GM21360 (cell line): ENCODE measurements around the gene ST14.
A peak's percentile ranks its signal among the peaks of the same experiment; 100 is the strongest.
"Not testable (repeated sequence)": the region's sequence is repeated elsewhere in the genome, so short reads cannot be mapped to it uniquely, and the experiment has no call there.

Experiments used
- ATAC-seq: cut with Tn5 transposase; IDR thresholded peaks from one replicate; pipeline ENCODE4 v1.9.1; 2021; ENCODE audit warnings: mild to moderate bottlenecking, moderate library complexity; ENCODE audit not compliant: unreplicated experiment

Gene ST14

GRCh38 chr11:130162733-130163132 is 3.2 kb downstream of the ST14 start:
- ATAC-seq = no peak

- no peak for ATAC-seq
Measured at GRCh38 chr11:130163346-130164220, 4.0 kb downstream of the ST14 start.

GRCh38 chr11:130164221-130164570 is 4.6 kb downstream of the ST14 start:
- no peak for ATAC-seq

- no peak for ATAC-seq
Measured at GRCh38 chr11:130165601-130166456, 6.2 kb downstream of the ST14 start.

GRCh38 chr11:130166457-130166784 is 6.8 kb downstream of the ST14 start:
- peak; percentile 90 for ATAC-seq

GRCh38 chr11:130167146-130167545 is 7.6 kb downstream of the ST14 start:
- no peak for ATAC-seq

GRCh38 chr11:130168105-130168504 is 8.5 kb downstream of the ST14 start:
- no peak for ATAC-seq

- no peak for ATAC-seq
Measured at GRCh38 chr11:130170345-130170744, 10.8 kb downstream of the ST14 start.

- ATAC-seq = no peak
Measured at GRCh38 chr11:130171534-130171933, 12.0 kb downstream of the ST14 start.

GRCh38 chr11:130172001-130172400 is 12.4 kb downstream of the ST14 start:
- ATAC-seq = not testable (repeated sequence)

GRCh38 chr11:130174642-130175041 is 15.1 kb downstream of the ST14 start:
- no peak for ATAC-seq

- ATAC-seq = no peak
Measured at GRCh38 chr11:130175898-130176297, 16.3 kb downstream of the ST14 start.

GRCh38 chr11:130177782-130178181 is 18.2 kb downstream of the ST14 start:
- no peak for ATAC-seq

GRCh38 chr11:130178441-130179339 is 19.1 kb downstream of the ST14 start:
- ATAC-seq = no peak

GRCh38 chr11:130179396-130180306 is 20.1 kb downstream of the ST14 start:
- no peak for ATAC-seq

GRCh38 chr11:130180491-130180890 is 20.9 kb downstream of the ST14 start:
- no peak for ATAC-seq

- no peak for ATAC-seq
Measured at GRCh38 chr11:130180896-130181294, 21.3 kb downstream of the ST14 start.

- no peak for ATAC-seq
Measured at GRCh38 chr11:130181295-130182272, 22.0 kb downstream of the ST14 start.
